ENCODE results near the gene GPRIN1.

GPRIN1 gene

GRCh38 chr5:176609724-176610434, at the start of gene GPRIN1:
GPRIN1 (minus strand) TSS chr5:176610156; CDS start chr5:176599834, 10,322 bp downstream.
- DNase-seq, result peak; percentile 77

GRCh38 chr5:176659512-176659839, 49.5 kb upstream of the GPRIN1 start:
- DNase-seq, result no peak

GRCh38 chr5:176658817-176659511, 49.0 kb upstream of the GPRIN1 start:
- no peak for DNase-seq

- DNase-seq, result peak; percentile 84
Observed at GRCh38 chr5:176658007-176658599, 48.1 kb upstream of the GPRIN1 start.

GRCh38 chr5:176656467-176656990, 46.6 kb upstream of the GPRIN1 start:
- DNase-seq, result no peak

- no peak for DNase-seq
Observed at GRCh38 chr5:176654856-176655255, 44.9 kb upstream of the GPRIN1 start.

GRCh38 chr5:176653401-176654385, 43.7 kb upstream of the GPRIN1 start:
- DNase-seq, result no peak

- no peak for DNase-seq
Observed at GRCh38 chr5:176652136-176652535, 42.2 kb upstream of the GPRIN1 start.

- DNase-seq, result no peak
Observed at GRCh38 chr5:176651472-176651980, 41.6 kb upstream of the GPRIN1 start.

- DNase-seq, result no peak
Observed at GRCh38 chr5:176650354-176650884, 40.5 kb upstream of the GPRIN1 start.

- no peak for DNase-seq
Observed at GRCh38 chr5:176648474-176649194, 38.7 kb upstream of the GPRIN1 start.

GRCh38 chr5:176647843-176648473, 38.0 kb upstream of the GPRIN1 start:
- DNase-seq, result no peak

GRCh38 chr5:176647030-176647842, 37.3 kb upstream of the GPRIN1 start, which contains the start of gene TSPAN17:
TSPAN17 (plus strand) TSS chr5:176647484; CDS start chr5:176647616, 132 bp downstream.
- DNase-seq, result peak; percentile 98

- DNase-seq, result no peak
Observed at GRCh38 chr5:176646707-176647029, 36.7 kb upstream of the GPRIN1 start.

- no peak for DNase-seq
Observed at GRCh38 chr5:176646049-176646706, 36.2 kb upstream of the GPRIN1 start.

- no peak for DNase-seq
Observed at GRCh38 chr5:176644878-176645670, 35.1 kb upstream of the GPRIN1 start.

GRCh38 chr5:176644294-176644693, 34.3 kb upstream of the GPRIN1 start:
- no peak for DNase-seq

- DNase-seq, result no peak
Observed at GRCh38 chr5:176643491-176644219, 33.7 kb upstream of the GPRIN1 start.
